Neural progenitor cell (in vitro differentiated cells): ENCODE results near the gene EIF2B5. TPM values are rescaled to one million over a fixed set of nuclear protein-coding genes. Genes with fewer than 3 reads are reported as not detected.

Source experiments
- DNase-seq: peaks from one replicate; pipeline ENCODE4 v3.0.0-alpha.2; 2016; ENCODE audit warnings: low spot score
- H2AFZ ChIP-seq: fragments of 200-600 bp; sonication (generic); replicated peaks from 2 replicates; pipeline ENCODE4 v1.6.1; 2016; ENCODE audit warnings: antibody characterized with exemption
- H3F3A ChIP-seq: fragments of 200-600 bp; sonication (generic); 2 replicates; pipeline ENCODE4 v1.6.1; 2016; ENCODE audit warnings: antibody characterized with exemption, low read depth
- H3K27ac ChIP-seq: fragments of 200-600 bp; sonication (generic); 2 replicates; pipeline ENCODE4 v1.5.1; 2016; ENCODE audit warnings: mild to moderate bottlenecking
- H3K27me3 ChIP-seq: fragments of 200-600 bp; sonication (generic); 2 replicates; pipeline ENCODE4 v1.6.1; 2016; ENCODE audit warnings: mild to moderate bottlenecking, moderate library complexity
- H3K36me3 ChIP-seq: fragments of 200-600 bp; sonication (generic); 2 replicates; pipeline ENCODE4 v1.5.1; 2016
- H3K4me1 ChIP-seq: fragments of 200-600 bp; sonication (generic); 2 replicates; pipeline ENCODE4 v1.6.1; 2016; ENCODE audit warnings: mixed run types
- H3K4me2 ChIP-seq: fragments of 200-600 bp; sonication (generic); 2 replicates; pipeline ENCODE4 v1.6.1; 2016
- H3K4me3 ChIP-seq: fragments of 200-600 bp; sonication (generic); 2 replicates; pipeline ENCODE4 v1.5.1; 2016
- H3K79me2 ChIP-seq: fragments of 200-600 bp; sonication (generic); 2 replicates; pipeline ENCODE4 v1.6.1; 2016; ENCODE audit warnings: low read depth
- H3K9ac ChIP-seq: fragments of 200-600 bp; sonication (generic); 2 replicates; pipeline ENCODE4 v1.6.1; 2016
- H3K9me3 ChIP-seq: fragments of 200-600 bp; sonication (generic); 2 replicates; pipeline ENCODE4 v1.5.1; 2016; ENCODE audit warnings: low read depth
- H4K20me1 ChIP-seq: fragments of 200-600 bp; sonication (generic); 2 replicates; pipeline ENCODE4 v1.6.1; 2016; ENCODE audit warnings: low read depth
- H3K27ac Mint-ChIP-seq: 3 replicates; pipeline ENCODE4 v1.8.0; 2021; ENCODE audit warnings: mixed read lengths
- H3K27me3 Mint-ChIP-seq: 2 replicates; pipeline ENCODE4 v1.8.0; 2022; ENCODE audit warnings: low read depth, mild to moderate bottlenecking, inconsistent platforms, moderate library complexity, mixed read lengths; ENCODE audit not compliant: insufficient read depth
- H3K36me3 Mint-ChIP-seq: 3 replicates; pipeline ENCODE4 v1.8.0; 2021; ENCODE audit warnings: mixed read lengths
- H3K4me1 Mint-ChIP-seq: 3 replicates; pipeline ENCODE4 v1.8.0; 2021; ENCODE audit warnings: mixed read lengths
- H3K4me3 Mint-ChIP-seq: 3 replicates; pipeline ENCODE4 v1.8.0; 2021; ENCODE audit warnings: mild to moderate bottlenecking, moderate library complexity, mixed read lengths
- H3K9me3 Mint-ChIP-seq: 3 replicates; pipeline ENCODE4 v1.8.0; 2020; ENCODE audit warnings: mixed read lengths
- CTCF ChIP-seq: fragments of 200-600 bp; sonication (generic); IDR thresholded peaks from 2 replicates; pipeline ENCODE4 v1.5.1; 2017; ENCODE audit warnings: antibody characterized with exemption, mild to moderate bottlenecking
- EZH2 ChIP-seq: fragments of 200-600 bp; sonication (generic); IDR thresholded peaks from 2 replicates; pipeline ENCODE4 v1.6.1; 2017; ENCODE audit warnings: antibody characterized with exemption, mild to moderate bottlenecking, moderate library complexity
- EZH2phosphoT487 ChIP-seq: fragments of 200-600 bp; sonication (generic); IDR thresholded peaks from 2 replicates; pipeline ENCODE4 v1.6.1; 2017; ENCODE audit warnings: antibody characterized with exemption
- total RNA-seq: library from RNA; depleted of rRNA; stranded (reverse); fragments of >200 nt; gene quantifications from 2 replicates; pipeline ENCODE4 v1.2.3, GENCODE V29; 2015; ENCODE audit warnings: low replicate concordance

EIF2B5 gene
- total RNA-seq, 1 donor from 2014 or later: 69.1 TPM

DNA sequence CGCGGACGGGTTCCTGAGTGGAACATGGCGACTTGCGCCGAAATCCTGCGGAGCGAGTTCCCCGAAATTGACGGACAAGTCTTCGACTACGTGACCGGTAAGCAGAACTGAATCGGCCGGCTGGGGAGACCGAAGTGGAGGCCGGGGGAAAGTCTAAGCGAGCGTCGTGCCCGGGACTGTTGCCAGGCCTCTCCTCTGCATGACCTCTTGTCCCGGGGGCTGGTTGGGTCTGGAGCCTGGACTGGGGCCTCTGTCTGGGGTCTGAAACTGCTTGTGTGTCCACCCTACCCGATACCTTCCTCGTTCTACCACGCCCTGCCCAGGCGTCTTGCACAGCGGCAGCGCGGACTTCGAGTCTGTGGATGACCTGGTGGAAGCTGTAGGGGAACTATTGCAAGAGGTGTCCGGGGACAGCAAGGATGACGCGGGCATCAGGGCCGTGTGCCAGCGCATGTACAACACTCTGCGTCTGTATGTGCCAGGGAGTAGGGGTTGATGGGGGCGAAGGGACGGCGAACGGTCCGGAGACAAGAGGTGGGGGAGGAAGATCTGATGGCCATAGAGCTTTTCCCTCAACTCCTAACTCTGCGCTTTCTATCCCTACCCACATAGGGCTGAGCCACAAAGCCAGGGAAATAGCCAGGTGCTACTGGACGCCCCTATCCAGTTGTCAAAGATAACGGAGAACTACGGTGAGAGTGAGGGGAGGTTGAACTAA, 51.2 kb downstream of the EIF2B5 start, which contains the start of gene ABCF3:
TSS of gene ABCF3 (plus strand) at position 16 of the 718 bp plus-strand sequence. CDS start at position 25, 9 bp downstream.
- H3K27me3 Mint-ChIP-seq: peaks cover 3% of the 10 kb centered on the region
- Histone ChIP-seq H3F3A (peaks cover 20% of the 10 kb centered on the region), H3K36me3 (no peaks in the 10 kb centered on the region), H4K20me1 (peaks cover 10% of the 10 kb centered on the region), H3K27ac (peak within 1 kb of the TSS; percentile 47), H3K4me1 (peaks cover 14% of the 10 kb centered on the region), H2AFZ (no peak within 1 kb of the TSS), H3K4me3 (peak within 1 kb of the TSS; percentile 69), H3K79me2 (peaks cover 26% of the 10 kb centered on the region), H3K4me2 (peak within 1 kb of the TSS; percentile 84), H3K9ac (peak within 1 kb of the TSS; percentile 87), H3K9me3 (no peaks in the 10 kb centered on the region), H3K27me3 (no peaks in the 10 kb centered on the region)
- H3K4me3 Mint-ChIP-seq: peak within 1 kb of the TSS; percentile 98
- DNase-seq: no peak
- peaks cover 28% of the 10 kb centered on the region for H3K36me3 Mint-ChIP-seq
- TF ChIP-seq CTCF (no peak), EZH2phosphoT487 (no peak), EZH2 (no peak)
- H3K27ac Mint-ChIP-seq: peak within 1 kb of the TSS; percentile 89
- H3K4me1 Mint-ChIP-seq: peaks cover 27% of the 10 kb centered on the region
- H3K9me3 Mint-ChIP-seq: no peaks in the 10 kb centered on the region

DNA sequence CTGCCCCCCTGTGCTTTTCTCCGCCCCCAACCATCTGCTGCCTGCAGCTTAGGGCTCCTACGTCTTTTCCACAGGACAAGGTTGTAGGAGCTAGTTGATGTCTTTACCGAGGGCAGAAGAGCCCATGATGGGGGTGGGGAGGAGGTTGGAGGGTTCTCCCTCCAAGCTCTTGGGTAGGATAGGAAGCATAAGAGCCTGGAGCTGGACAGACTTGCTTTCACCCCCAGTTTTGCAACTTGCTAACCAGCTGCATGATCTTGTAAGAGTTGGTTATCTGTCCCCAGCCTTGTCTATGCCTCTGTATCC, 51.7 kb downstream of the EIF2B5 start:
- Mint-ChIP-seq H3K36me3 (peaks cover 28% of the 10 kb centered on the region), H3K4me1 (peaks cover 27% of the 10 kb centered on the region), H3K9me3 (no peaks in the 10 kb centered on the region), H3K4me3 (peak overlapping the region; percentile 98), H3K27me3 (peaks cover 3% of the 10 kb centered on the region), H3K27ac (no peak overlapping the region)
- no peak overlapping the region for H2AFZ ChIP-seq
- no peak for DNase-seq
- no peaks in the 10 kb centered on the region for H3K9me3 ChIP-seq
- no peak for TF ChIP-seq CTCF
- no peak for TF ChIP-seq EZH2
- TF ChIP-seq EZH2phosphoT487: no peak
- peak overlapping the region; percentile 87 for H3K9ac ChIP-seq
- H3K4me2 ChIP-seq: peak overlapping the region; percentile 84
- H4K20me1 ChIP-seq: peaks cover 10% of the 10 kb centered on the region
- peaks cover 26% of the 10 kb centered on the region for H3K79me2 ChIP-seq
- H3K27me3 ChIP-seq: no peaks in the 10 kb centered on the region
- H3F3A ChIP-seq: peaks cover 20% of the 10 kb centered on the region
- H3K4me1 ChIP-seq: peaks cover 14% of the 10 kb centered on the region
- H3K27ac ChIP-seq: no peak overlapping the region
- H3K4me3 ChIP-seq: peak overlapping the region; percentile 69
- H3K36me3 ChIP-seq: no peaks in the 10 kb centered on the region

DNA sequence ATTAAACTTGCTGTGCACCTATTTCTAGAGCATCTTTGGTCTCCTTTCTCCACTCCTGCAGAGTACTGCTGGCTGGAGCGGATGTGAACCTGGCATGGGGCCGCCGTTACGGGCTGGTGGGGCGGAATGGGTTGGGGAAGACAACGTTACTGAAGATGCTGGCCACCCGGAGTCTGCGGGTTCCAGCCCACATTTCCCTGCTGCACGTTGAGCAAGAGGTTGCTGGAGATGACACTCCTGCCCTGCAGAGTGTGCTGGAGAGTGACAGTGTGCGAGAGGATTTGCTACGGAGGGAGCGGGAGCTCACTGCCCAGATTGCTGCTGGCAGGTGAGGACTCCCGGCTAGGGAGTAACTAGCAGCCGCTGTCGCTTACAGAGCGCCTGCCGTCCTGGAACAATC, 52.9 kb downstream of the EIF2B5 start:
- peaks cover 14% of the 10 kb centered on the region for H3K4me1 ChIP-seq
- H3K27ac Mint-ChIP-seq: no peak overlapping the region
- H3K4me3 ChIP-seq: no peak overlapping the region
- no peak overlapping the region for H3K4me2 ChIP-seq
- H3K36me3 ChIP-seq: no peaks in the 10 kb centered on the region
- peaks cover 27% of the 10 kb centered on the region for H3K4me1 Mint-ChIP-seq
- peaks cover 20% of the 10 kb centered on the region for H3F3A ChIP-seq
- H3K9me3 ChIP-seq: no peaks in the 10 kb centered on the region
- TF ChIP-seq EZH2 (no peak), EZH2phosphoT487 (no peak), CTCF (no peak)
- H3K36me3 Mint-ChIP-seq: peaks cover 26% of the 10 kb centered on the region
- peaks cover 10% of the 10 kb centered on the region for H4K20me1 ChIP-seq
- no peaks in the 10 kb centered on the region for H3K27me3 ChIP-seq
- H3K9me3 Mint-ChIP-seq: no peaks in the 10 kb centered on the region
- H3K27me3 Mint-ChIP-seq: peaks cover 5% of the 10 kb centered on the region
- H3K27ac ChIP-seq: no peak overlapping the region
- DNase-seq: no peak
- H3K4me3 Mint-ChIP-seq: peak overlapping the region; percentile 98
- H3K9ac ChIP-seq: no peak overlapping the region
- H3K79me2 ChIP-seq: peaks cover 26% of the 10 kb centered on the region
- no peak overlapping the region for H2AFZ ChIP-seq
